D721Med (cell line): ENCODE measurements around the gene TMBIM1.

Experiments used
- DNase-seq: peaks from one replicate; pipeline ENCODE4 v3.0.0; 2011; ENCODE audit warnings: low spot score; ENCODE audit not compliant: insufficient read length
- FAIRE-seq: peaks from 2 replicates; lab custom pipeline; 2011; peaks lifted over from hg19 to GRCh38; lab: Jason Lieb, UNC
- TF ChIP-seq, protein P1 (sequence below): IDR thresholded peaks from 2 replicates; pipeline ENCODE4 v1.5.1; 2012; ENCODE audit warnings: mild to moderate bottlenecking, control low read depth; ENCODE audit not compliant: insufficient read depth; ENCODE audit errors: missing control alignments

The TMBIM1 gene

DNA sequence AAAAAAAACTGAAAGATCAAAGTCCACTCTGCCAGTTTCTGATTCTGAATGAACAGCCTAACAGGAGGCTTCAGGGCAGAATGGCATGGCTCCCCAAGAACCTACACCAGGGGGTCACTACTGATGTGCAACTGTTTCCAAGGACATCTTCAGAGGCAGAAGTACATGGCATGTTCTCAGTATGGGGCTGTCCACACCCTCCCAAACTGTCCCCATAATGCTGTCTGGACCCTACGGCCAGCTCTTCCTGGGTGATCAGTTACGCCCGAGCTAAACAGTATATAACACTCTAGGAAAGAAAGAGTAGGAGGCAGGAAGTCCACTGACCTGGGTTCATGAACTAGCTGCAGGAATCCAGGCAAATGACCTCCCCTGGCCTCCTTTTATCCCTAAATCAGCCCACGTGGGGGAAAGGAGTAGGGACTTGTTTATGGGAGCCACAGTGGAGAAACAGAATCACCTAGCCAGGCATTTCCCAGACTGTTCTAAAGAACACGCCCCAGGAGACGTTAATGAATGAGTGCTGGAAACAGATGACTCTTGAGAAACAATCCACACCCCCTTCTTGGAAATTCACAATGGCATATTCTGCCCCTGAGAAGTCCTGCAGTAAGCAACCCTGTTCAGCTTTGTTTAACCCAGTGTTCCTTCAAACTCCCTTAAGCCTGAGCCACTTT lies 2.5 kb downstream of the TMBIM1 start:
- DNase-seq, result no peak
- TF ChIP-seq, protein P1, sequence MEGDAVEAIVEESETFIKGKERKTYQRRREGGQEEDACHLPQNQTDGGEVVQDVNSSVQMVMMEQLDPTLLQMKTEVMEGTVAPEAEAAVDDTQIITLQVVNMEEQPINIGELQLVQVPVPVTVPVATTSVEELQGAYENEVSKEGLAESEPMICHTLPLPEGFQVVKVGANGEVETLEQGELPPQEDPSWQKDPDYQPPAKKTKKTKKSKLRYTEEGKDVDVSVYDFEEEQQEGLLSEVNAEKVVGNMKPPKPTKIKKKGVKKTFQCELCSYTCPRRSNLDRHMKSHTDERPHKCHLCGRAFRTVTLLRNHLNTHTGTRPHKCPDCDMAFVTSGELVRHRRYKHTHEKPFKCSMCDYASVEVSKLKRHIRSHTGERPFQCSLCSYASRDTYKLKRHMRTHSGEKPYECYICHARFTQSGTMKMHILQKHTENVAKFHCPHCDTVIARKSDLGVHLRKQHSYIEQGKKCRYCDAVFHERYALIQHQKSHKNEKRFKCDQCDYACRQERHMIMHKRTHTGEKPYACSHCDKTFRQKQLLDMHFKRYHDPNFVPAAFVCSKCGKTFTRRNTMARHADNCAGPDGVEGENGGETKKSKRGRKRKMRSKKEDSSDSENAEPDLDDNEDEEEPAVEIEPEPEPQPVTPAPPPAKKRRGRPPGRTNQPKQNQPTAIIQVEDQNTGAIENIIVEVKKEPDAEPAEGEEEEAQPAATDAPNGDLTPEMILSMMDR, result no peak

DNA sequence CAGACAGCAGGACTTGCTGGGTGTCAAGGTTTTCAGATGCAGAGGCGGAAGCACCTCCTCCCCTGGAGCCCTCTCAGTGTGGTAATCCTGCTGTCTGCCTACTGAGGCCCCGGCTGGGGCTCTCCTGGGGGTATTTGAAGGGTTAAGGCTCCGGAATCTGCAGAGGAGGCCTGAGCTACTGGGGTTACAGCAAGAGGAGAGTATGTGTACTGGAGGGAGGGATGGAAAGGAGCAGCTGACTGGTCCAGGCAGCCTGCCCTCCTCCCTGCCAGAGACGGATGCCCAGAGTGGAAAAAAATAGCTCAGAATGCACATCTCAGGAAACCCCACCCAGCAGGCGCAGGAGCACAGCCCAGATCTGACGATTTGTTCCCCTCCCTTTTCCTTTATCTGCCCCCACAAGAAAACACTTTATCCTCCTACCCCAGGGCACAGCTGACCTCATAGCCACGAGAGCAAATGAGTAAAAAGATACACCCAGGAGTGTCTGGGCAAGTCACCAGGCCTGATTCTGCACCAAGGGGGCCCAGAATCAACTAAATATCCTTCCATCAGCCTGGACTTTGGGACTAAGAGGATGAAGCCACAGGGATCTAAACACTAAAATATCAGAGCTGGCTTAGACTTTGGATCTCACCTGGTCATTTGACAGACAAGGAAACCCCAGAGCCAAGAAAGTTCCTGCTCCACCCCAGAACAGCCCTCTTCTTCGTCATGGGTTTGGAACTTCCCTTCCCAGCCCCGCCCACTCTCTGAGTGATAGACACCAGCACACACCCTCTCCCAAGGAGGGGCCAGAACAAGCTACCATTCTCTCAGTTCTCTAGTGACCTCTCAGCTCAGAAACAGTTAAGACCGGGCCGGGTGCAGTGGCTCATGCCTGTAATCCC lies 5.5 kb downstream of the TMBIM1 start:
- FAIRE-seq (no peak), DNase-seq (peak; percentile 45)
- TF ChIP-seq, protein P1, result no peak

More for the DNA sequence above, 2.5 kb downstream of the TMBIM1 start:
- FAIRE-seq, result no peak

GRCh38 chr2:218285604-218286003 lies 6.7 kb downstream of the TMBIM1 start:
- FAIRE-seq, result no peak
- peak; percentile 14 for DNase-seq
- TF ChIP-seq, protein P1, result no peak

DNA sequence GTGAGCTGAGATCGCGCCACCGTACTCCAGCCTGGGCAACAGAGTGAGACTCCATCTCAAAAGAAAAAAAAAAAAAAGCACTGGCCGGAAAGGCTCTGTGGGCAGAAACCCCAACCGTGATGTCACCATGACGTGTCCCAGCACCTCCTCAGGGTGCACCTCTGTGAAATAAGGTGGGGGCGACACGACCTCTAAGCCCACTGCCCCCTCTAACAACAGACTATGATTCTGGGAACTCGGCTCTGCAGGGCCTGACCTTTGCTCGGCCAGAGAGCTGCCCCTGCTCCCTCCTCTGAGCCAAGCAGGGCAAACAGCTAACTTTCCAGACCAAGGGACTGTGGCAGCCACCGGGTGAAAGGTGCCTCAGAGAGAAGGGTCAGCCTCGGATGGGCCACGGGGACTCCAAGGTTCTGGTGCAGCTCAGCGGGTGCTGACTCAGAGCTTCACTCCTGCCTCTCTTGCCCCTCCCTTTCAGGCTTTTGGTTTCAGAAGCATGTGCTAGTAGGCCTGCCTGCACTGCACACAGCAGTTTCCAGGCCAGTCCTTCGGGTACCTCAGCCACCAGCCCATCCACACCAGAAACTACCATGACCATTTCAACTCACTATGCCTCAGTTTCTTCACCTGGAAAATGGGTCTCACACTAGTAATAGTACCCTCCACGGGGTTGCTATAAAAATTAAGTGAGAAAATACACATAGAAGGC lies 8.0 kb downstream of the TMBIM1 start:
- no peak for FAIRE-seq
- DNase-seq, result no peak

GRCh38 chr2:218282173-218282991 lies 9.9 kb downstream of the TMBIM1 start:
- TF ChIP-seq, protein P1, result no peak
- DNase-seq, result no peak
- FAIRE-seq, result no peak

More for the DNA sequence above, 8.0 kb downstream of the TMBIM1 start:
- TF ChIP-seq, protein P1, result no peak

GRCh38 chr2:218281449-218281848 lies 10.9 kb downstream of the TMBIM1 start:
- FAIRE-seq (no peak), DNase-seq (no peak)
- TF ChIP-seq, protein P1, result no peak
